ENCODE data around the gene BCLAF1.

Gene BCLAF1

DNA sequence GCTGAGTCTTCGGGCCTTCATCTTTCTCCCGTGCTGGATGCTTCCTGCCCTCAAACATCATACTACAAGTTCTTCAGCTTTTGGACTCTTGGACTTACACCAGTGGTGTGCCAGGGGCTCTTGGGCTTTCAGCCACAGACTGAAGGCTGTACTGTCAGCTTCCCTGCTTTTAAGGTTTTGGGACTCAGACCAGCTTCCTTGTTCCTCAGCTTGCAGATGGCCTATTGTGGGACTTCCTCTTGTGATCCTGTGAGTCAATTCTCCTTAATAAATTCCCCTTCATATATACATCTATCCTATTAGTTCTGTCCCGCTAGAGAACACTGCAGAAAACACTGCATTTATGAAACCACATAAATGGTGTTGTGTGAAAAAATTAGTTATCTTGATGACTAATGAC, 13.9 kb upstream of the BCLAF1 start:
- no peak overlapping the region for H2AFZ ChIP-seq (ENCODE audit: low read depth)
- no peak for TF ChIP-seq CTCF (conservative IDR thresholded peaks at IDR 0.05; ENCODE audit: low read depth, low read length)
- H3K4me1 ChIP-seq (ENCODE audit: low read depth, poor library complexity, severe bottlenecking), result no peaks in the 10 kb centered on the region
- H3K79me2 ChIP-seq (ENCODE audit: insufficient read depth, low read depth), result no peaks in the 10 kb centered on the region
- H3K4me2 ChIP-seq, result no peak overlapping the region
- H3K27ac ChIP-seq, result no peak overlapping the region
- no peaks in the 10 kb centered on the region for H3K36me3 ChIP-seq (ENCODE audit: insufficient read depth)
- H4K20me1 ChIP-seq (ENCODE audit: insufficient read depth), result no peaks in the 10 kb centered on the region
- H3K27me3 ChIP-seq (ENCODE audit: insufficient read depth, low read depth), result no peaks in the 10 kb centered on the region
- H3K9ac ChIP-seq, result no peak overlapping the region
- H3K4me3 ChIP-seq (IDR thresholded peaks at IDR 0.05; ENCODE audit: insufficient read depth, low read depth, low read length), result no peak overlapping the region

- Histone ChIP-seq H4K20me1 (ENCODE audit: insufficient read depth) (no peaks in the 10 kb centered on the region), H3K4me3 (IDR thresholded peaks at IDR 0.05; ENCODE audit: insufficient read depth, low read depth, low read length) (no peak overlapping the region), H3K4me1 (ENCODE audit: low read depth, poor library complexity, severe bottlenecking) (peaks cover 11% of the 10 kb centered on the region), H3K4me2 (no peak overlapping the region), H3K36me3 (ENCODE audit: insufficient read depth) (no peaks in the 10 kb centered on the region), H3K79me2 (ENCODE audit: insufficient read depth, low read depth) (no peaks in the 10 kb centered on the region), H2AFZ (ENCODE audit: low read depth) (no peak overlapping the region), H3K27ac (no peak overlapping the region), H3K27me3 (ENCODE audit: insufficient read depth, low read depth) (no peaks in the 10 kb centered on the region), H3K9ac (no peak overlapping the region)
- TF ChIP-seq CTCF (conservative IDR thresholded peaks at IDR 0.05; ENCODE audit: low read depth, low read length), result no peak
Measured at GRCh38 chr6:136294621-136295020, 5.0 kb upstream of the BCLAF1 start.

DNA sequence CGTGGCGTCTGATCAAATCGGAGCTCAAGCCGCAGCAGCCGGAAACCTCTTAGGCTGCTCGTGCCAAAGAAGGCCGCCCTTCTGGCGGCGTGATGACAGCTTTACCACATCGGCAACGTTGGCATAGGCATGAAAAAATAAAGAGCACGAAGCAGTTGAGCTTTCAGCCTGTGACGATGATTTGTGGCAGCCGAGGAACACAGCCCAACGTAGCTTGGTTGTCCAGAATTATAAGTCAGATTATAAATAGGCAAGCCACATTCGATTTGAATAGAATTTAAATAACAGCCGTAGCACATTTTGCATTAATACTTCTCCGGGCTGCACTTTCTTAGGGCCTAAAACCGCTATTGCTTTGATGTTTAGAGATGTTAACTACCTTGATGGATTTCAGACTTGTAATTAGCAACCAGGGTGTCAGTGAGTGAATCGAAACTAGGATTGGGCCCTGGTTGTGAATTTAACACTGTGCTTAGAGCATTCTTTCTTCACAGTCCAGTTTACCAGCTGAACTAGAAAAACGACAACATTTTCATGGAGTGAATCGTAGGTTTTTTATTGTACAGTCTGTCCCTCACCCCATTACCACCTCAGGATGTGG, 864 bp upstream of the BCLAF1 start:
- no peaks in the 10 kb centered on the region for H3K27me3 ChIP-seq (ENCODE audit: insufficient read depth, low read depth)
- peaks cover 36% of the 10 kb centered on the region for H4K20me1 ChIP-seq (ENCODE audit: insufficient read depth)
- H3K9ac ChIP-seq, result peak overlapping the region; percentile 98
- peak overlapping the region; percentile 98 for H3K27ac ChIP-seq
- TF ChIP-seq CTCF (conservative IDR thresholded peaks at IDR 0.05; ENCODE audit: low read depth, low read length), result no peak
- peak overlapping the region; percentile 89 for H3K4me2 ChIP-seq
- H3K79me2 ChIP-seq (ENCODE audit: insufficient read depth, low read depth), result peaks cover 36% of the 10 kb centered on the region
- H3K4me1 ChIP-seq (ENCODE audit: low read depth, poor library complexity, severe bottlenecking), result peaks cover 39% of the 10 kb centered on the region
- H2AFZ ChIP-seq (ENCODE audit: low read depth), result peak overlapping the region; percentile 67
- H3K36me3 ChIP-seq (ENCODE audit: insufficient read depth), result no peaks in the 10 kb centered on the region
- no peak overlapping the region for H3K4me3 ChIP-seq (IDR thresholded peaks at IDR 0.05; ENCODE audit: insufficient read depth, low read depth, low read length)

DNA sequence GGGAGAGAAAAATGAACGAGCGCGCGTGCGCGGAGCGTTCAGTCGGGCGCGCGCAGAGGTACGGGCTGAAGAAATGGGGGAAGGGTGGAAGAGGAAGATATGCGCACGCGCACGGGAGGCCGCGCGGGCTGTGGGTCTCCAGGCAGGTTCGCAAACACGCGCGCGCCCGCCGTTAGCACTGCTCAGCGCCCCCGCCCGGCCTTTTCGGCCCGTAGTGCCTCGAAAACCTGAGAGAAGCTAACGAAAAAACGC, 393 bp downstream of the BCLAF1 start:
- Histone ChIP-seq H3K9ac (peak overlapping the region; percentile 98), H3K4me3 (IDR thresholded peaks at IDR 0.05; ENCODE audit: insufficient read depth, low read depth, low read length) (no peak overlapping the region), H3K4me2 (peak overlapping the region; percentile 66; the same call in 1 of the 2 replicates), H3K27ac (peak overlapping the region; percentile 98), H4K20me1 (ENCODE audit: insufficient read depth) (peaks cover 48% of the 10 kb centered on the region), H2AFZ (ENCODE audit: low read depth) (peak overlapping the region; percentile 47; the same call in 1 of the 2 replicates), H3K36me3 (ENCODE audit: insufficient read depth) (no peaks in the 10 kb centered on the region), H3K79me2 (ENCODE audit: insufficient read depth, low read depth) (peaks cover 49% of the 10 kb centered on the region), H3K4me1 (ENCODE audit: low read depth, poor library complexity, severe bottlenecking) (peaks cover 50% of the 10 kb centered on the region), H3K27me3 (ENCODE audit: insufficient read depth, low read depth) (no peaks in the 10 kb centered on the region)
- TF ChIP-seq CTCF (conservative IDR thresholded peaks at IDR 0.05; ENCODE audit: low read depth, low read length), result no peak
